ENCODE measurements around the gene VAT1L.

DNA sequence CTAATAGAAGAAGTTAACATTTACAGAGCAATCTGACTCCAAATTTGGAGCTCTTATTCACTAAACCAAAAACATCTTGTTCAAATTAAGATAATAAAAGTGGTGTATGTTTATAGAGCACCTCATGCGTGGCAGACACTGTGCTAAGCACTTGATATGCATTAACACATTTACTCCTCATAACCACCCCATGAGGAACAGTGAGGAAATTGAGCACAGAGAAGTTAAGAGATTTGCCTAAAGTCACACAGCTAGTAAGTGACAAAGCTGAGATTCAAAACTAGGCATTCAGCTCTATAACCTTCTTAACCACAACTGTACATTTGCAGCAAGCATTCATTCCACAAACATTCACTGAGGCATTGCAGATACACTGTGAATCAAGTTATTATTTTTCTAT lies 94.0 kb downstream of the VAT1L start:
- no peak for TF ChIP-seq POLR2A (IDR thresholded peaks at IDR 0.05)
- TF ChIP-seq, protein P1, sequence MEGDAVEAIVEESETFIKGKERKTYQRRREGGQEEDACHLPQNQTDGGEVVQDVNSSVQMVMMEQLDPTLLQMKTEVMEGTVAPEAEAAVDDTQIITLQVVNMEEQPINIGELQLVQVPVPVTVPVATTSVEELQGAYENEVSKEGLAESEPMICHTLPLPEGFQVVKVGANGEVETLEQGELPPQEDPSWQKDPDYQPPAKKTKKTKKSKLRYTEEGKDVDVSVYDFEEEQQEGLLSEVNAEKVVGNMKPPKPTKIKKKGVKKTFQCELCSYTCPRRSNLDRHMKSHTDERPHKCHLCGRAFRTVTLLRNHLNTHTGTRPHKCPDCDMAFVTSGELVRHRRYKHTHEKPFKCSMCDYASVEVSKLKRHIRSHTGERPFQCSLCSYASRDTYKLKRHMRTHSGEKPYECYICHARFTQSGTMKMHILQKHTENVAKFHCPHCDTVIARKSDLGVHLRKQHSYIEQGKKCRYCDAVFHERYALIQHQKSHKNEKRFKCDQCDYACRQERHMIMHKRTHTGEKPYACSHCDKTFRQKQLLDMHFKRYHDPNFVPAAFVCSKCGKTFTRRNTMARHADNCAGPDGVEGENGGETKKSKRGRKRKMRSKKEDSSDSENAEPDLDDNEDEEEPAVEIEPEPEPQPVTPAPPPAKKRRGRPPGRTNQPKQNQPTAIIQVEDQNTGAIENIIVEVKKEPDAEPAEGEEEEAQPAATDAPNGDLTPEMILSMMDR (IDR thresholded peaks at IDR 0.05): no peak
- TF ChIP-seq EP300 (IDR thresholded peaks at IDR 0.05): no peak

All from stomach (tissue), 4 donors.